Renal cortical epithelial cell (primary cell): ENCODE results near the gene OR1I1. TPM values are rescaled to one million over a fixed set of nuclear protein-coding genes. Genes with fewer than 3 reads are reported as not detected.

Source experiments
- total RNA-seq: library from RNA; depleted of rRNA; stranded (reverse); fragments of >200 nt; gene quantifications from 2 replicates; pipeline ENCODE4 v1.2.3, GENCODE V29; 2014

Gene OR1I1
- total RNA-seq, 1 donor from 2014 or later, result not detected

Other genes starting within 250 kb of the OR1I1 start
- gene OR7A5, start 247.0 kb upstream of the OR1I1 start, total RNA-seq, result not detected in 2 replicates
- gene OR7C1, start 247.0 kb upstream of the OR1I1 start, total RNA-seq, result not detected in 2 replicates
- not detected in 2 replicates for gene OR7A10, start 233.3 kb upstream of the OR1I1 start, total RNA-seq
- not detected in 2 replicates for gene OR7A17, start 196.1 kb upstream of the OR1I1 start, total RNA-seq
- gene OR7C2, start 140.7 kb upstream of the OR1I1 start, total RNA-seq, result not detected in 2 replicates
- gene SLC1A6, start 102.3 kb upstream of the OR1I1 start, total RNA-seq, result not detected in 2 replicates
- not detected in 2 replicates for gene CASP14, start 32.7 kb upstream of the OR1I1 start, total RNA-seq
- 12.9 and 29.7 TPM in 2 replicates for gene SYDE1, start 25.2 kb downstream of the OR1I1 start, total RNA-seq
- gene NOTCH3, start 118.8 kb downstream of the OR1I1 start, total RNA-seq, result 2.6 and 6.1 TPM in 2 replicates
- gene EPHX3, start 150.2 kb downstream of the OR1I1 start, total RNA-seq, result 0.60 TPM in 1 of 2 replicates, not detected in the other